ENCODE measurements around the gene C10orf88.

Gene C10orf88

GRCh38 chr10:122953902-122954730 lies at the start of gene C10orf88:
Gene C10orf88, minus strand, starts transcription at chr10:122954227. Its CDS starts 49 bp downstream, at chr10:122954178.
- peak; percentile 96 for DNase-seq

GRCh38 chr10:123001370-123001769 lies 47.3 kb upstream of the C10orf88 start:
- DNase-seq = no peak

GRCh38 chr10:123000155-123000554 lies 46.1 kb upstream of the C10orf88 start:
- no peak for DNase-seq

GRCh38 chr10:122999347-122999746 lies 45.3 kb upstream of the C10orf88 start:
- no peak for DNase-seq

- no peak for DNase-seq
Observed at GRCh38 chr10:122998934-122999333, 44.9 kb upstream of the C10orf88 start.

- DNase-seq = no peak
Observed at GRCh38 chr10:122998360-122998917, 44.4 kb upstream of the C10orf88 start.

GRCh38 chr10:122997864-122998263 lies 43.8 kb upstream of the C10orf88 start:
- DNase-seq = no peak

GRCh38 chr10:122995936-122996335 lies 41.9 kb upstream of the C10orf88 start:
- no peak for DNase-seq

GRCh38 chr10:122993797-122994336 lies 39.8 kb upstream of the C10orf88 start:
- no peak for DNase-seq

GRCh38 chr10:122992031-122992585 lies 38.1 kb upstream of the C10orf88 start:
- no peak for DNase-seq

GRCh38 chr10:122990278-122990677 lies 36.3 kb upstream of the C10orf88 start:
- DNase-seq = no peak

GRCh38 chr10:122988501-122988900 lies 34.5 kb upstream of the C10orf88 start:
- DNase-seq = no peak

- no peak for DNase-seq
Observed at GRCh38 chr10:122986335-122986734, 32.3 kb upstream of the C10orf88 start.

- DNase-seq = no peak
Observed at GRCh38 chr10:122984708-122985107, 30.7 kb upstream of the C10orf88 start.

- no peak for DNase-seq
Observed at GRCh38 chr10:122983898-122984297, 29.9 kb upstream of the C10orf88 start.

GRCh38 chr10:122981066-122981464 lies 27.0 kb upstream of the C10orf88 start:
- no peak for DNase-seq

- DNase-seq = peak; percentile 87
Observed at GRCh38 chr10:122980209-122981065, 26.4 kb upstream of the C10orf88 start, which contains the start of gene PSTK. Gene PSTK, plus strand, starts transcription at chr10:122980401. Its CDS starts 79 bp downstream, at chr10:122980480.

- no peak for DNase-seq
Observed at GRCh38 chr10:122974543-122975064, 20.6 kb upstream of the C10orf88 start.

- DNase-seq = no peak
Observed at GRCh38 chr10:122974023-122974422, 20.0 kb upstream of the C10orf88 start.

- no peak for DNase-seq
Observed at GRCh38 chr10:122968698-122969097, 14.7 kb upstream of the C10orf88 start.

- no peak for DNase-seq
Observed at GRCh38 chr10:122966879-122967278, 12.9 kb upstream of the C10orf88 start.

- DNase-seq = no peak
Observed at GRCh38 chr10:122962405-122962804, 8.4 kb upstream of the C10orf88 start.
